DOHH2 (cell line): ENCODE results near the gene GRK4.

ENCODE experiments used
- CTCF ChIP-seq: fragments of 200-600 bp; sonication (generic); IDR thresholded peaks from one replicate; pipeline ENCODE4 v1.5.1; 2014; ENCODE audit warnings: antibody characterized with exemption, mild to moderate bottlenecking, low read depth, low read length; ENCODE audit not compliant: poor library complexity, severe bottlenecking
- EZH2phosphoT487 ChIP-seq: fragments of 200-600 bp; sonication (generic); IDR thresholded peaks from 2 replicates; pipeline ENCODE4 v1.6.1; 2017; ENCODE audit warnings: borderline replicate concordance, mild to moderate bottlenecking, antibody characterized with exemption, low read length, moderate library complexity, mixed read lengths

- TF ChIP-seq CTCF (no peak), EZH2phosphoT487 (no peak)
Measured at GRCh38 chr4:3011456-3012220, 48.3 kb downstream of the GRK4 start.
